Measurements from ENCODE around the gene KDM3A.

GRCh38 chr2:86522711-86523110, 81.5 kb downstream of the KDM3A start:
- TF ChIP-seq MYC (IDR thresholded peaks at IDR 0.05; ENCODE audit: insufficient read depth, insufficient read length, insufficient replicate concordance, low read length, severe bottlenecking): no peak
- no peak for TF ChIP-seq ZBTB33 (IDR thresholded peaks at IDR 0.05)
- no peak for TF ChIP-seq LARP7 (IDR thresholded peaks at IDR 0.05)
- no peak for TF ChIP-seq ATF2 (IDR thresholded peaks at IDR 0.05; ENCODE audit: low read length)
- TF ChIP-seq, protein P1, sequence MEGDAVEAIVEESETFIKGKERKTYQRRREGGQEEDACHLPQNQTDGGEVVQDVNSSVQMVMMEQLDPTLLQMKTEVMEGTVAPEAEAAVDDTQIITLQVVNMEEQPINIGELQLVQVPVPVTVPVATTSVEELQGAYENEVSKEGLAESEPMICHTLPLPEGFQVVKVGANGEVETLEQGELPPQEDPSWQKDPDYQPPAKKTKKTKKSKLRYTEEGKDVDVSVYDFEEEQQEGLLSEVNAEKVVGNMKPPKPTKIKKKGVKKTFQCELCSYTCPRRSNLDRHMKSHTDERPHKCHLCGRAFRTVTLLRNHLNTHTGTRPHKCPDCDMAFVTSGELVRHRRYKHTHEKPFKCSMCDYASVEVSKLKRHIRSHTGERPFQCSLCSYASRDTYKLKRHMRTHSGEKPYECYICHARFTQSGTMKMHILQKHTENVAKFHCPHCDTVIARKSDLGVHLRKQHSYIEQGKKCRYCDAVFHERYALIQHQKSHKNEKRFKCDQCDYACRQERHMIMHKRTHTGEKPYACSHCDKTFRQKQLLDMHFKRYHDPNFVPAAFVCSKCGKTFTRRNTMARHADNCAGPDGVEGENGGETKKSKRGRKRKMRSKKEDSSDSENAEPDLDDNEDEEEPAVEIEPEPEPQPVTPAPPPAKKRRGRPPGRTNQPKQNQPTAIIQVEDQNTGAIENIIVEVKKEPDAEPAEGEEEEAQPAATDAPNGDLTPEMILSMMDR (IDR thresholded peaks at IDR 0.05 in 2 of 3, conservative IDR thresholded peaks at IDR 0.05 in 1 of 3; ENCODE audit: control insufficient read depth in 2 of 3, extremely low read depth in 1 of 3, insufficient read depth in 1 of 3, low read depth in 3 of 3, low read length in 3 of 3): no peak
- TF ChIP-seq NFIC (IDR thresholded peaks at IDR 0.05; ENCODE audit: low read depth, low read length): no peak
